Natural killer cell (primary cell): Measurements from ENCODE around the gene EPM2A. TPM values are rescaled to one million over a fixed set of nuclear protein-coding genes. Genes with fewer than 3 reads are reported as not detected.
A peak's percentile ranks its signal among the peaks of the same experiment; 100 is the strongest.

Experiments used
- ATAC-seq, 3 donors: fragments of 150-1000 bp in 2 of 3; fragments of 200-7000 bp in 1 of 3; cut with Tn5 transposase; 1 replicate in 1 of 3; 2 replicates in 2 of 3; pipeline ENCODE4 v1.10.0; 2021; ENCODE audit warnings: mild to moderate bottlenecking in 2 of 3, moderate library complexity in 2 of 3
- DNase-seq, 2 donors: peaks; one replicate each; pipeline versions ENCODE4 v3.0.0 to v3.0.0-alpha.2; 2013 to 2021; ENCODE audit warnings: mixed read lengths in 1 of 2
- H3K27ac ChIP-seq: one replicate; pipeline ENCODE4 v1.5.1; 2013; ENCODE audit warnings: mild to moderate bottlenecking, low read length
- H3K27me3 ChIP-seq: one replicate; pipeline ENCODE4 v1.6.1; 2013; ENCODE audit warnings: low read length; ENCODE audit not compliant: control insufficient read depth, insufficient read depth
- H3K36me3 ChIP-seq: one replicate; pipeline ENCODE4 v1.6.1; 2013; ENCODE audit warnings: low read length; ENCODE audit not compliant: control insufficient read depth, insufficient read depth
- H3K4me1 ChIP-seq: one replicate; pipeline ENCODE4 v1.6.1; 2013; ENCODE audit warnings: low read length; ENCODE audit not compliant: control insufficient read depth, insufficient read depth
- H3K4me3 ChIP-seq: one replicate; pipeline ENCODE4 v1.5.1; 2013; ENCODE audit warnings: low read length
- H3K9me3 ChIP-seq: one replicate; pipeline ENCODE4 v1.6.1; 2013; ENCODE audit warnings: low read length; ENCODE audit not compliant: control insufficient read depth, insufficient read depth
- H3K27ac Mint-ChIP-seq, 2 donors: one replicate each; pipeline ENCODE4 v1.8.0; 2022; ENCODE audit warnings: mild to moderate bottlenecking in 2 of 2, mixed read lengths in 2 of 2, moderate library complexity in 1 of 2
- H3K27me3 Mint-ChIP-seq, 2 donors: one replicate each; pipeline ENCODE4 v1.8.0; 2022; ENCODE audit warnings: low read depth in 2 of 2, mixed read lengths in 2 of 2
- H3K36me3 Mint-ChIP-seq: one replicate; pipeline ENCODE4 v1.8.0; 2022; ENCODE audit warnings: mixed read lengths
- H3K4me1 Mint-ChIP-seq, 2 donors: one replicate each; pipeline ENCODE4 v1.8.0; 2022; ENCODE audit warnings: mixed read lengths in 2 of 2
- H3K4me3 Mint-ChIP-seq: one replicate; pipeline ENCODE4 v1.8.0; 2022; ENCODE audit warnings: mild to moderate bottlenecking, moderate library complexity, mixed read lengths
- H3K9me3 Mint-ChIP-seq, 2 donors: one replicate each; pipeline ENCODE4 v1.8.0; 2022; ENCODE audit warnings: mixed read lengths in 2 of 2
- CTCF ChIP-seq: fragments of 200-600 bp; IDR thresholded peaks from one replicate; pipeline ENCODE4 v1.8.0; 2022; ENCODE audit warnings: antibody characterized with exemption
- whole genome bisulfite sequencing: methylation state at CpG from one replicate; pipeline ENCODE4 v1.1.7; 2013; ENCODE audit warnings: missing lambda C conversion rate; ENCODE audit not compliant: insufficient coverage; 5-methylcytosine and 5-hydroxymethylcytosine counted together
- intact Hi-C: fragments of 100-400 bp; cut with micrococcal nuclease; formaldehyde crosslinking; loops from one replicate; pipeline ENCODE4 v1.14.2; 2022
- total RNA-seq, 4 donors: library from RNA; stranded (reverse); fragments of 120-200 nt in 1 of 4; gene quantifications; one replicate each; pipeline versions ENCODE4 v1.2.3 to v1.2.4, GENCODE V29; 2013 to 2022

Gene EPM2A
- total RNA-seq, 3 donors from 2014 or later (not counting 1 experiment from before 2014, with no cell fraction given): 5.2 to 6.9 (median 6.7) TPM

GRCh38 chr6:145588981-145589380 is 146.3 kb downstream of the EPM2A start:
- Histone ChIP-seq H3K27me3 (no peaks in the 10 kb centered on the region), H3K4me1 (no peaks in the 10 kb centered on the region), H3K36me3 (no peaks in the 10 kb centered on the region), H3K9me3 (no peaks in the 10 kb centered on the region), H3K4me3 (no peak overlapping the region), H3K27ac (no peak overlapping the region)
- TF ChIP-seq CTCF: no peak
- ATAC-seq (no peak), DNase-seq (no peak)
- H3K9me3 Mint-ChIP-seq: peaks cover 10 to 14% of the 10 kb centered on the region in 2 donors
- H3K27ac Mint-ChIP-seq: no peak overlapping the region
- H3K4me1 Mint-ChIP-seq: no peaks in the 10 kb centered on the region
- no peaks in the 10 kb centered on the region for H3K36me3 Mint-ChIP-seq
- 77% methylated on average over 1 of the region's 1 CpG for WGBS
- intact Hi-C loops: no loop called here
- H3K4me3 Mint-ChIP-seq: no peak overlapping the region
- no peaks in the 10 kb centered on the region for H3K27me3 Mint-ChIP-seq

GRCh38 chr6:145587334-145587733 is 148.0 kb downstream of the EPM2A start:
- Histone ChIP-seq H3K36me3 (no peaks in the 10 kb centered on the region), H3K4me3 (no peak overlapping the region), H3K27me3 (no peaks in the 10 kb centered on the region), H3K9me3 (peaks cover 7% of the 10 kb centered on the region), H3K4me1 (no peaks in the 10 kb centered on the region), H3K27ac (no peak overlapping the region)
- intact Hi-C loops: no loop called here
- Mint-ChIP-seq H3K36me3 (no peaks in the 10 kb centered on the region), H3K4me1 (no peaks in the 10 kb centered on the region), H3K27ac (no peak overlapping the region), H3K27me3 (no peaks in the 10 kb centered on the region), H3K9me3 (peaks cover 16 to 18% of the 10 kb centered on the region in 2 donors), H3K4me3 (no peak overlapping the region)
- DNase-seq (no peak), ATAC-seq (no peak)
- no peak for TF ChIP-seq CTCF

- Histone ChIP-seq H3K9me3 (peaks cover 7% of the 10 kb centered on the region), H3K4me3 (no peak overlapping the region), H3K36me3 (no peaks in the 10 kb centered on the region), H3K4me1 (no peaks in the 10 kb centered on the region), H3K27me3 (no peaks in the 10 kb centered on the region), H3K27ac (no peak overlapping the region)
- ATAC-seq (peak in 1 of 3 donors; percentile 30), DNase-seq (no peak)
- Mint-ChIP-seq H3K27me3 (no peaks in the 10 kb centered on the region), H3K36me3 (no peaks in the 10 kb centered on the region), H3K9me3 (peaks cover 14 to 24% of the 10 kb centered on the region in 2 donors), H3K4me3 (no peak overlapping the region), H3K4me1 (no peaks in the 10 kb centered on the region), H3K27ac (no peak overlapping the region)
- WGBS: 56% methylated on average over 3 of the region's 3 CpGs
- no peak for TF ChIP-seq CTCF
- intact Hi-C loops: no loop called here
Measured at GRCh38 chr6:145583753-145584152, 151.6 kb downstream of the EPM2A start.

Other genes with a start within 250 kb of the EPM2A start
- 1 to 10 TPM; 3.4 to 6.4 (median 5.9) TPM for gene FBXO30, start 79.3 kb upstream of the EPM2A start, total RNA-seq
- 10 to 100 TPM; 19.9 to 25.4 (median 20.0) TPM for gene SHPRH, start 228.8 kb upstream of the EPM2A start, total RNA-seq